HG03045 (cell line): ENCODE results near the gene ZNF48.
A peak's percentile ranks its signal among the peaks of the same experiment; 100 is the strongest.

Source experiments
- ATAC-seq: cut with Tn5 transposase; IDR thresholded peaks from one replicate; pipeline ENCODE4 v1.9.1; 2021; ENCODE audit warnings: mild to moderate bottlenecking, moderate library complexity; ENCODE audit not compliant: unreplicated experiment

ZNF48 gene

DNA sequence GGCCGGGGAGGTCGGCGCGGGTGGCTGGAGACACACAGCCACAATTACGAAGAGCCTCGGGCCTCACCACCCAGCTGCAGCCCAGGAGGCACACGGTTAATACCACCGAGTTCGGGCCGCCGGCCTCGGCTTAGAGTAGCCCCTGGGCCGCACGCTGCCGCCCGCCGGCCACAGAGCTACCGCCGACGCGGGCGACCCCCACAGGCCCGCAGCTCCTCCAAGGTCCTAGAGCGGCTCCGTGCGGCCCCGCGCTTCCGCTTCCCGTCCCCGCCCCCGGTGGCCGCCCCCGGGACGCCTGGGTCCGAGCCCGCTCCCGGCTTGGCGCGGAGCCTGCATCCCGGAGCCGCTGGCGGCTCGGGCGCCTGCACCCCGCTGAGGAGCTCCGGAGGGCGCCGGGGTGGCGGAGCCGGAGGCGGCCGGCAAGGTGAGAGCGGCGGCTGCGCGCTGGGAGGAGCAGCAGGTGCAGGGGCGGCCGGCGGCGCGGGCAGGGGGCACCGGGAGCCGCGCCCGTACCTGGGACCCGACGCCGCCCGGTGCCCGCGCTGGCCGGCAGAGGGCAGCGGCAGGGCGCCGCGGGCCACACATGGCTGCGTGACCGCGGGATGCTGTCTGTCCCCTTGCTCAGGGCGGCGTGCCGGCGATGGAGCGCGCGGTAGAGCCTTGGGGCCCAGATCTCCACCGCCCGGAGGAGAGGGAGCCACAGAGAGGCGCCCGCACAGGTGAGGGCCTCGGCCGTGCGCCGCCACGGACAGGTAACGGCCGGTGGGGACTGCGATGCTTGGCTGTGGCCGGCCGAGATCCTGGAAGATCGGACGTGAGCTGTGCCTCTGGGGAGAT is at the start of gene ZNF48:
Gene ZNF48 (plus strand): TSS at position 266 of the 837 bp plus-strand sequence. CDS start 375 bp downstream, at position 641.
- ATAC-seq: peak; percentile 64

DNA sequence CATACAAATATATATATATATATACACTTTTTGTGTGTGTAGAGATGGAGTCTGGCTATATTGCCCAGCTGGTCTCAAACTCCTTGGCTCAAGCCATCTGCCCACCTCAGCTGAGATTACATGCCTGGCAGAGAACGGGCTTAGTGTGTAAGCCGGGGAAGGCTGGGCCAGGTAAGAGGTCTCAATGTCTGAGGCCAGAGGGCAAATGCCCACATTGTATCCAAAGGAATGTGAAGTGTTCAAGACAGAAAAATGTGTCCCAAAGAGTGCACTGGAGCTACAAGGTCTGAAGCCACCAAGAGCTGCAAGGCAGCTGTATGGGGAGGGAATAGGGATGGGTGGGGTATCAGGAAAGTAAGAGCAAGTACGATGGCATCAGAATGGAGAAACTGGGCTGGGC is 48.9 kb upstream of the ZNF48 start:
- no peak for ATAC-seq

DNA sequence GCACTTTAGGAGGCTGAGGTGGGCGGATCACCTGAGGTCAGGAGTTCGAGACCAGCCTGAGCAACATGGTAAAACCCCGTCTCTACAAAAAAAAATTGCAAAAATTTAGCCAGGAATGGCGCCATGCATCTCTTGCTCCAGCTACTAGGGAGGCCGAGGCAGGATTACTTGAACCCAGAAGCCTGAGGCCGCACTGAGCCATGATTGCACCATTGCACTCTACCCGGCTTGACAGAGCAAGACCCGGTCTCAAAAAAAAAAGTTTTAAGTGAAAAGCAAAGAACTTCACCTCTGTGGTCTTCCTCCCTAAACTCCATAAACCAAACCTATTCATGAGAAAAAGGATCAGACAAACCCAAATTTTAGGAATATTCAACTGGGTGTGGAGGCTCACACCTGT is 47.1 kb upstream of the ZNF48 start:
- ATAC-seq: no peak

DNA sequence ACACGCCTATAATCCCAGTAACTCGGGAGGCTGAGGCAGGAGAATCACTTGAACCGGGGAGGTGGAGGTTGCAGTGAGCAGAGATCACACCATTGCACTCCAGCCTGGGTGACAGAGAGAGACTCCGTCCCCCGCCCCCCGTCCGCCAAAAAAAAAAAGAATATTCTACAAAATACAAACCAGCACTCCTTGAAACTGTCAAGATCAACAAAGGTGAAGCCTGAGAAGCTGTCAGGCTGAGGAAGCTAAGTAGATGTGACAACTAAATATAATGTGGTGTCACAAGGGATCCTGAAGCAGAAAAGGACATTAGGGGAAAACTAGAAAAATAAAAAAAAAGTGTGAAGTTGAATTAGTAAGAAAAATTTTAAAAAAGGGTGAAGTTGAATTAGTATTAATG is 46.3 kb upstream of the ZNF48 start:
- ATAC-seq: no peak

DNA sequence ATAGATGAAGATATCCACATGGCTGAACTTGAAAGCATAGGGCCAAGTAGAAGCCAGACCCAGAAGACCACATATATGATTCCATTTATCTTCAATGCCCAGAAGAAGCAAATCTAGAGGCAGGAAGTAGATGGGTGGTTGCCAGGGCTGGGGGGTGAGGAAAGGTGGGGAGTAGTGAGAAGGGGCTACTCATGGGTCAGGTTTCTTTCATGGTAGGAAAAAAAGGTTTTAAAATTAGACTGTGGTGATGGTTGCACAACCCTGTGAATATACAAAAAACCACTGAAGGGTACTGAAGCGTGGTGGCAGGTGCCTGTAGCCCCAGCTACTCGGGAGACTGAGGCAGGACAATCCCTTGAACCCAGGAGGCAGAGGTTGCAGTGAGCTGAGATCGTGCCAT is 45.5 kb upstream of the ZNF48 start:
- ATAC-seq: no peak

DNA sequence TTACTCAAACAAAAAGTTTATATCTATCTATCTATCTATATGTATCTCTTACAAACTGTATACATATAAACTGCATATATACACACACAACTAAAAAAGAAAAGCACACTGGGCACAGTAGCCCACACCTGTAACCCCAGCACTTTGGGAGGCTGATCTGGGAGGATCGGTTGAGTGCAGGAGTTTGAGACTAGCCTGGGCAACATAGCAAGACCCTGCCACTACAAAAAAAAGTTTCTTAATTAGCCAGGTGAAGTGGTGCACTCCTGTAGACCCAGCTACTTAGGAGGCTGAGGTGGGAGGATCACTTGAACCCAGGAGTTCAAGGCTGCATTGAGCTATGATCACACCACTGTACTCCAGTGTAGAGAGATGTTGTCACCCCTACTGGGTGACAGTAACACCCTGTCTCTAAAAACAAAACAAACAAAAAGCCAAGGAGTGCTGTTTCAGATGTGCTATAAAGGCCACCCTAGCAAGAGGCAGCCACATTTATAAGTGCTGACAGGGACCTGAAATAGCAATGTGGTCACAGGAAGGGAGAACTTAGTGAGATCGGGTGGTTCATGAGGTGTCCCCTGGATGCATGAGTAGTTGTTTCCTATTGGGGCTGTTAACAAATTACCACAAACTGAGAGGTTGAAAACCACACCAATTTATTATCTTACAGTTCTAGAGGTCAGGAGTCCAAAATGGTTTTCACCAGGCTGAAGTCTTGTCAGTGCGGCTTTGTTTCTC is 44.9 kb upstream of the ZNF48 start:
- no peak for ATAC-seq

DNA sequence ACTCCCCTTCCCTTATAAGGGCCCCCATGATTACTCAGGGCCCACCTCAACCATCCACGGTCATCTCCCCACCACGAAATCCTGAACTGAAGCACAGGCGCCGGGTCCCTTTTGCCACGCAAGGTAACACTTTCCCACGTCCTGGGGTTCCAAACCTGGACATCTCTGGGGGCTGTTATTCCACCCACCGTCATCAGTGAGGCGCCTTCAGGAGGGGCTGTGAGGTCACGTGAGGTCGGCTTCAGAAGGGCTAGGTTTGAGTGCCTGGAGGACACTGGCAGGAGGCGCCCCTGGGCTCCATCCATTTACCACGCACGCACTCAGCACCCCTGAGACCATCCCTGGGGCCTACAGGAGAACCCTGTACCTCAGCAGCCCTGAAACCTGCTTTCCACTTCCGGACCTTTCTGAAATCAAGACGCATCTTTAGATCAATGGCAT is 44.2 kb upstream of the ZNF48 start:
- no peak for ATAC-seq

DNA sequence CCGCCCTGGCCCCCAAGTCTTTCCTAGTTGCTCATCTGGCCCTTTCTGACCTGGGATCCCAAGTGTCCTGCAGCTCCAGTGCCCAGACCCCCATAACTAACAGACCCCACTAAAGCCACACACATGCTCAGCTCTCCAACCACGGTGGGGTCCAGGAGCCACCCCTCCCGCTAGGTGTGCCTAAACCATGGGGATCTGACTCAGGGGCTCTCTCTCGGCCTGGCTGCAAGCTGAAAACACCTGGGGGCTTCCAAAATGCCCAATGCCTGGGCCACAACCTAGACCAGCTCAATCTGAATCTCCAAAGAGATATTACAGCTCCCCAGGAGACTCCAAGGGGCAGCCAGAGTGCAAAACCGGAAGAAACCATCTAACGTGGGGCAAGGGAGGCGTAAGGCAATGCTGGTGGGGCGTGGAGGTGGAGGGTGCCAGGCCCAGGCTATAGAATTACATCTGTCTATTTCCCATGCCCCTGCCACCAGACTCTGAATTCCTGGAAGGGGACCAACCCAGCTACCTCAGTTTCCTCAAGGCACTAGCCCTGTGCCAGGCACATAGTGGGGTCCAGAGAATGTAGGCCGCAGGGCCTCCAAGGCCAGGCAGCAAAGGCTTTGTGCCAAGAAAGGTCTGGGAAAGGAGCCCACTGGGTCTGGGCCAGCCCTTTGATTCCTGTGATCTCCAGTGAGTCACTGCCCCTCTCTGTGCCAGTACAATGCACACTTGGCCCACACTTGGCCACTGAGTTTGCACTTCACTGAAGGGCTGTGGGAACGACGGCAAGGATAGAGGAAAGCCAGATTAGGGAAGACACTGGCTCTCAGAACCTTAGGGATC is 43.4 kb upstream of the ZNF48 start:
- ATAC-seq: no peak

DNA sequence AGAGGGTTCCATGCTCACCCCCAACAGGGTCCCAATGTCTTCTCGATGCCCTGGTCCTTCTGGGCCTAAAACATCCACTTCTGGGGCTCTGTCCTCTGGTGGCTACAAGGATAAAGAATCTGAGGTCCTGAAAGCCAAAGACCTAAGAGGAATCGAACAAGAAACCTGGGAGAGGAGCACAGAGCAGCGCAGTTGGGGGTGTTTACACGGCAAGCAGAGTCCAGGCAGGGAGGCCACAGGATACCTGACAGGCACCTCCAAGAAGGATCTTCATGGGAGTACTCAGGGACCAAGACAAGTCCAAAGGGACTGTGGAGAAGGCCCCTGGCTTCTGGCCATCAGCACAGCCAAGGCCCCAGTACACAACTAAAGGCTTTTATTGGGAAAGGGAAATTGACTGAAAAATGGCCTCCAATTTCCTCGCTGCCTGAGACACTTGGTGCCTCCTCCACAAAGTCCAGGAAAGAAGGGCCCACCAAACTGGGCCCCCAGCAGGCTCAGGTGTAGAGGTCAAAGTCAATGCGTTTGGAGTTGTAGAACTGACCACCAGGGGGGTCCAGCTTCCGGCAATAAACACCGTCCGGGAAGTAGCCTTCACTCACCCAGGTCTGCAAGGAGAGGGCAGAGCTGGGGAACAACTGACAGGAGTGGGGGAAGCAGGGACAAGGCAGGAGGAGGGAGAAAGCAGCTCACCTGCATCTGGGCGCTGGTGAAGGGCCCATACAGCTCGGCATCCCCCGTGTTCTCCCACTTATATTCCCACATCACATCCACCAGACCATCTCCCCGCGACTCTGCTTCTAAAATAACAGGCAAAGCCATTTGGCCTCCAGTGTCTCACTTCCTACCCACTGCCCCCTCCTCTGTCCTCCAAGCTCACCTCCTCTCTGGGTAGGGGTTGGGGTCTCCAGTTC is 42.5 kb upstream of the ZNF48 start:
- ATAC-seq: no peak

DNA sequence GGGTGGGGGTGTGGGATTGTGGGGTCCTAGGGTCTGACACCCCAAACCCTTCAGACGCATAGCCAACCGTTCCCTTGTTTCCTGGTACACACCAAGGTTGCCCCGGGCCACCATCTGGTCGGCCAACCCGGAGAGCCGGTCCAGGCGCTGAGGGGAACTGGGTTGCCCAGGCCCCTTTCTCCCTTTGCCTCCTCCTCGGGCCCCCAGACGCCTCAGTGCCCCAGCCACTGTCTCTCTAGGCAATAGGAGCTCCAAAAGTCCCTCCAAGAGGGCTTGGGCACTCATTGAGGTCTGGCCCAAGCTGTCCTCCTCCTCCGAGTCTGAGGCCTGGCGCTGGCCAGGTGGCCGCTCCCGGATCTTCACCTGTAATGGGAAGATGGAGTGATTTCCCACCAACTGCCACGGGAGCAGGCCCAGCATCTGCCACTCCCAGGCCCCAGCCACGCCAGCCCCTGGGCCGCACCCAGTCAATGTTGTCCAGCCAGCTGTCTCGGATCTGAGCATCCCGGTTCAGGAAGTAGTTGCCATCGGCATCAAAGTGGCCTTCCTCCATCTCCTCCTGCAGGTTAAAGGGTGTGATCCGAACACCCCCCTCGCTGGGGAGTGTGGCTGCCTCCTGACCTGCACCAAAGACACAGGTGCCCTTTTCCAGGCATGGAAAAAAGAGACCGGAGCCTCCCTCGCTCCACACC is 41.6 kb upstream of the ZNF48 start:
- no peak for ATAC-seq

DNA sequence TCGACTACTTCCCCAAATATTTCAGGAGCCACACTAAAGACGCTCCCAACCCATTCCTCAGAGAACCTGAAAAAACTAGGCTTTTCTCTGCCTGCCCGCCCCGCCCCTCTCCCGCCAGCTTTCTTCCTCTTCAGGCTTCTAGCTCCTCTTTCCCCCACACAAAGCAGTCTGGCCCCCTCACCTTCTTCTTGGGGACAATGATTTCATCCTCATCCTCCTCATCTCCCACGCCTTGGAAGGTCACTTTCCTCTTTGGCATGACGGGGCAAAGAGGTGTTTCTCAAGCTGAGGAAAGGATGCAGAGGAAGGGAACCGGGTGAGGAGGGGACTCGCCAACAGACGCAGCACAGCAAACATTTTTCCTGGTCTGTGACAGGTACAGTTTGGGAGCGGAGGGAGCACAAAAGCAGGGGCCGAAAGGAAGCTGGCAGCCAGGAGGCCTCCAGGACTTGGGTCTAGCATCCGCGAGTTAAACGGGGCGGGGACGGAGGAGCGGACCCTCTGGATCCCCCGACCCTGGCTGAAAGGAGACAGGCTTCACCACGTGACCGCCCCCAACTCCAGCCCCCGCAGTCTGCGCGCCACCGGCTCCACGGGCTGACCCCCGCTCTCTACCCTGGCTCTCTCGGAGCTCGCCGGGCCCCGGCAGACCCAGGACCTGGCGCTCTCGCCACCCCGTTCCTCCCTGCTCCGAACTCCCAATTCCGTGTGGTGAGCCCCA is 40.6 kb upstream of the ZNF48 start:
- peak; percentile 13 for ATAC-seq

DNA sequence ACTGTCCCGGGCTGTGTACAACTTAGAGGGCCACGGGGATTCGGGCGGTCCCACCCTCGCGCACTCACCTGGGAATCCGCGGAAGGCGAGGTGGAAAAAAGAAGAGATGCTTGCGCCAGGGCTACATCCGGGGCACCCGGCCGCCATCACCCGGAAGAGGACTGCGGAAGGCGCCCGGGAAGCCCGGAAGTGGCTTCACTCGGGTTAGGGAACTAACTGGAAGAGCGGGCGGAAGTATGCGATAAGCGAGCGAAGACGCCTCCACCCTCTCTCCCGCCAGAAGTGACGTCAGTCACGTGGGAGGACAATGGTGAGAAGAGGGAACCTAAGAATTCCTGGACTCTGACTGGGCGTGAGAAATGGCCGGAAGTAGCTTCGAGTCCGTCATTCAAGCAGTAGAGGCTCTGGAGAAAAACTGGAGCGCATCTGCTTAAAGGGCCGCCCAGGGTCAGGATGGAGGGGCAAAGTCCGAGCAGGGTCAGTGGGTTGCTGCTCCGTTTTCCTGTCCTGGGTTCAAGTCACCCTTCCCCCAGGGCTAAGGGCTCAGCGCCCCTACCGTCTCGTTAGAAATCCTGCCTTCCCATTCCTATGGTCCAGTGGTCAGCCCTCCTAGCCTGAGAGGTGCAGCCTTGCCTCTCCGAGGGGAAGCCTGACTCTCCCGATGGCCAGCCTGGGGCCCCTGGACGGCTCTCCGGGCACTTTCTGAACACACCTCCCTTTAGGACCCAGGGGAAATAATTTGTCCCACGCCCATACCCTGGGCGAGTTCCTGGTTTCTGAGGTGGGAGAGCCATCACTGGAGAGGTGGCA is 39.9 kb upstream of the ZNF48 start, which contains the start of gene CD2BP2:
Gene CD2BP2 (minus strand): TSS at position 165 of the 810 bp plus-strand sequence. CDS start 627 bp downstream, outside the sequence.
- peak; percentile 62 for ATAC-seq

DNA sequence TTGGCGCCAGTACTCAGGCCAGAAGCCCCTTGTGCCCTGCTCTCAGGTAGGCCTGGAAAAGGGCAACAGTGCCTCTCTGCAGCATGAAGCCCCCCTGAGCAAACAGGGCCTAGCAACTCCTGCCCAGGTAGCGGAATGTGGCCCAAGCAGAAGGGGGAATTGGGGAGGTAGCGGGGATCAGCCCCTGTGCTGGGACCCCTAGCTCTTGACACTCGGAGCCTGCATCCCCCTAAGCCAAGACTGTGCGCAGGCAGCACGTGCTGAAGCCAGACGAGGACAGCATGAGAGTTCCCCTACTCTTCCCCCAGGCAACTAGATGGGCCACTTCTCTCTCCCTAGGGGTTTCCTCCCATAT is 39.3 kb upstream of the ZNF48 start:
- ATAC-seq: no peak

DNA sequence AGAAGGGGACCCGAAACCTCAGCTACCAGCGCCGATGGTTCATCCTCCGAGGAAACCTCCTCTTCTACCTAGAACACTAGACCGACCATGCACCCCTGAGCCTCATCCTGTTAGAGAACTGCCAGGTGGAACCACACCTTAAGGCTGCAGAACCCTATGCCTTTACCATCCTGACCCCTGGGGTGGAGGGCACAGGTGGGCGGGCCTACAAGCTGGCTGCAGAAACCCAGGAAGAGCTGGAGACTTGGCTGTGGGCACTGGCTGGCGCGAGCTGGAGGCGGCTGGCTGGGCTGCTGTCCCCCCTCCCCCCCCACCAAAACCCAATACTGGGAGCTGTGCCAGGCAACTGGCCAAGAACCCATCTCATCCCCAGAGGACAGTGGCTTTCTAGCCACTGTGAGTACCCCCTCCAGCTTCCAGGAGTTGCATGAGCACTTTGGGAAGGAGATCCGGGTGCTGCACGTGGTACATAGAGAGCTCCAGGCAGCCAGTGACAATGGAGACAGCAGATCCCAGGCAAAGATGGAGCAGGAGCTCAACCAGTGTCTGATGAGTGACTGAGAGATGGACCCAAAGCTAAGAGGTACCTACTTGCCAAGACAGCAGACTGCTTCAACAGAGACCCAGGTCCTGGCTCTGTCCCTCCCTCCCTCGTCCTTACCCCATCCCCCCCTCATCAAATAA is 38.7 kb upstream of the ZNF48 start:
- no peak for ATAC-seq

DNA sequence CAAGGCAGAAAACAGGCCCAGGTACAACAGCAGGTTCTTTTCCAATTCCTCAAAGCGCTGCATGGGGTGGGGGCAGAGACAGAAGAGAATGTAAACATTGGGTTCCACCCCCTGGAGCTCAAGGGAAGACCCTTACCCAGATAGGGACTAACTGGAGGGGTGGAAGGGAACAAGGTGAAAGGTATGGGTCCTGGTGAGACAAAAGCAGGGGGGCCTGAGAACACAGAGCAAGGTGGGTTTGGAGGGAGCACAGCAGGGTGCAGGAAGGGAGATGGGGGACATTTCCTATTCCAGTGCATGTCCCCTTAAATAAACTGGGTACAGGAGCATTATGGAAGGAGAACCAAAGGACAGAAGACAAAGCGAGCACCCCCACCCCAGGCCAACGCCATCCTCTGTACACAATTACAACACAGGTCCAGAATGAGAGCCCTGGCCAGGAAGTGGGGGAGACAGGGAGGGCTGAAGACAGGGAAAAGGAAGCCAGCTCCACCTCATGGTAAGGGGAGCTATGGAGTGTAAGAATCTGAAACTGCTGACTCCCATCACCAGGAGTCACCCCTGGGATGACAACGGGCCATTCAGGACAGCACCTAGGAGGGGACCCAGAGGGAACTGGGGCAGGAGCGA is 38.0 kb upstream of the ZNF48 start:
- no peak for ATAC-seq

DNA sequence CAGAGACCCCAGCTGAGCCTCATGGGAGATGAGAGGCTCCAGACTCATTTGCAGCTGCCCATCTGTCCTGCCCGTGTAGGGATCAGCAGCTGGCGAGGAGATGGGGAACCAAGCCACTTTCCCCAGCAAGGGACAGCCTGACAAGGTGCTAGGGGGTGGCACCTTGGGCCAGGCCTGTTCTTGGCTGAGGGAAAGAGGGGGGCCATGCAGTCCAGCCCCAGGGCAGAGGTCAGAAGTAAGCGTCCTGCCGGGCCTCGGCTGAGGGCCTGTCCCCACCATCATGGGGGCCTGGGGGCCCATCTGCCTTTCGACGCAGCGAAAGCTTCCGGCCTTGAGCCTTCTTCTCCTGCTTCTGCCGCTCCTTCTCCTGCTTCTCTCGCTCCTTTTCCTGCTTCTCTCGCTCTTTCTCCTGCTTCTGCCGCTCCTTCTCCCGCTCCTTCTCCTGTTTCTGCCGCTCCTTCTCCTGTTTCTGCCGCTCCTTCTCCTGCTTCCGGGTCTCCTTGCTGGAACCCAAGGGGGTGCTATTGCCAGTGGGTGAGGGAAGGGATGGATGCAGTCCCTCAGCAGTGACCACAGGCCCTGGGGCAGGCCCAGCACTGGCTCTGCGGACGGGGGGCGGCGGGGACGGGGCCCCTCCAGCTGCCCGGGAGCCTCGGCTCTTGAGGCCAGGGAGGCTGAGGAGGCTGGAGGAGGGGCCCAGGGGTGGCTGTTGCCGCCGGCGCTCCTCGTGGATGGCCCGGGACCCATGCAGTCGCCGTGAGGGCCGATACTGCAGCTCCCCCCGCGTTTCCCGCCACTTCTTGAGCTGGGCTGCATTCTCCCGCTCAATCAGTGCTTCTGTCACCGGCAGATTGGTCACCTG is 37.3 kb upstream of the ZNF48 start:
- no peak for ATAC-seq
